Measurements from ENCODE around the gene BCL7A.

GRCh38 chr12:122061253-122061652 lies 39.6 kb downstream of the BCL7A start:
- TF ChIP-seq, protein P1, sequence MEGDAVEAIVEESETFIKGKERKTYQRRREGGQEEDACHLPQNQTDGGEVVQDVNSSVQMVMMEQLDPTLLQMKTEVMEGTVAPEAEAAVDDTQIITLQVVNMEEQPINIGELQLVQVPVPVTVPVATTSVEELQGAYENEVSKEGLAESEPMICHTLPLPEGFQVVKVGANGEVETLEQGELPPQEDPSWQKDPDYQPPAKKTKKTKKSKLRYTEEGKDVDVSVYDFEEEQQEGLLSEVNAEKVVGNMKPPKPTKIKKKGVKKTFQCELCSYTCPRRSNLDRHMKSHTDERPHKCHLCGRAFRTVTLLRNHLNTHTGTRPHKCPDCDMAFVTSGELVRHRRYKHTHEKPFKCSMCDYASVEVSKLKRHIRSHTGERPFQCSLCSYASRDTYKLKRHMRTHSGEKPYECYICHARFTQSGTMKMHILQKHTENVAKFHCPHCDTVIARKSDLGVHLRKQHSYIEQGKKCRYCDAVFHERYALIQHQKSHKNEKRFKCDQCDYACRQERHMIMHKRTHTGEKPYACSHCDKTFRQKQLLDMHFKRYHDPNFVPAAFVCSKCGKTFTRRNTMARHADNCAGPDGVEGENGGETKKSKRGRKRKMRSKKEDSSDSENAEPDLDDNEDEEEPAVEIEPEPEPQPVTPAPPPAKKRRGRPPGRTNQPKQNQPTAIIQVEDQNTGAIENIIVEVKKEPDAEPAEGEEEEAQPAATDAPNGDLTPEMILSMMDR (IDR thresholded peaks at IDR 0.05) = no peak
- TF ChIP-seq ZFX (IDR thresholded peaks at IDR 0.05; ENCODE audit: borderline replicate concordance) = no peak
